Lower lobe of right lung (tissue), 2 donors: ENCODE results near the gene PROM1. TPM values are rescaled to one million over a fixed set of nuclear protein-coding genes. Genes with fewer than 3 reads are reported as not detected.

ENCODE experiments used
- ATAC-seq, 2 donors: fragments of 200-7000 bp; cut with Tn5 transposase; one replicate each; pipeline ENCODE4 v1.9.1; 2020 to 2022; ENCODE audit warnings: mild to moderate bottlenecking in 2 of 2, moderate library complexity in 2 of 2
- DNase-seq: peaks from one replicate; pipeline ENCODE4 v3.0.0-alpha.2; 2020
- H3K27ac ChIP-seq: fragments of 200-600 bp; one replicate; pipeline ENCODE4 v1.8.0; 2022
- H3K27me3 ChIP-seq: fragments of 200-600 bp; one replicate; pipeline ENCODE4 v1.8.0; 2022; ENCODE audit warnings: low read depth
- H3K36me3 ChIP-seq: fragments of 200-600 bp; one replicate; pipeline ENCODE4 v1.8.0; 2022; ENCODE audit warnings: mild to moderate bottlenecking
- H3K4me1 ChIP-seq: fragments of 200-600 bp; one replicate; pipeline ENCODE4 v1.8.0; 2022
- H3K4me3 ChIP-seq: fragments of 200-600 bp; one replicate; pipeline ENCODE4 v1.8.0; 2022; ENCODE audit warnings: mild to moderate bottlenecking
- H3K9me3 ChIP-seq: fragments of 200-600 bp; one replicate; pipeline ENCODE4 v1.8.0; 2022
- CTCF ChIP-seq: fragments of 200-600 bp; IDR thresholded peaks from one replicate; pipeline ENCODE4 v1.8.0; 2022; ENCODE audit warnings: antibody characterized with exemption, mild to moderate bottlenecking
- intact Hi-C: fragments of 100-400 bp; cut with DNase I; formaldehyde crosslinking; loops from one replicate; pipeline ENCODE4 v1.11.0; 2022
- total RNA-seq: library from RNA; stranded (reverse); fragmentation: NEBNext Ultra II Directional; extraction: Animal tissue kit (Norgen Biotek cat#: 25700); gene quantifications from one replicate; pipeline ENCODE4 v1.2.1, GENCODE V29; 2021
- donor health status: DM: no; HTN: yes; CAD: no; lungs with severe emphysema.

Gene PROM1
- total RNA-seq, 1 donor from 2014 or later: 10.1 TPM

- Histone ChIP-seq H3K27me3 (no peaks in the 10 kb centered on the region), H3K9me3 (no peaks in the 10 kb centered on the region), H3K36me3 (no peaks in the 10 kb centered on the region), H3K27ac (no peak overlapping the region), H3K4me3 (no peak overlapping the region), H3K4me1 (no peaks in the 10 kb centered on the region)
- ATAC-seq (no peak), DNase-seq (no peak)
- no peak for TF ChIP-seq CTCF
- intact Hi-C loops: no loop called here
Observed at GRCh38 chr4:15929540-15929939, 154.3 kb downstream of the PROM1 start.

GRCh38 chr4:15928883-15929282 is 154.9 kb downstream of the PROM1 start:
- H3K4me1 ChIP-seq: no peaks in the 10 kb centered on the region
- no peak overlapping the region for H3K4me3 ChIP-seq
- no peaks in the 10 kb centered on the region for H3K27me3 ChIP-seq
- no peaks in the 10 kb centered on the region for H3K9me3 ChIP-seq
- intact Hi-C loops: no loop called here
- no peaks in the 10 kb centered on the region for H3K36me3 ChIP-seq
- no peak overlapping the region for H3K27ac ChIP-seq
- no peak for ATAC-seq
- no peak for TF ChIP-seq CTCF
- no peak for DNase-seq

GRCh38 chr4:15926486-15926885 is 157.3 kb downstream of the PROM1 start:
- no peaks in the 10 kb centered on the region for H3K27me3 ChIP-seq
- H3K36me3 ChIP-seq: no peaks in the 10 kb centered on the region
- ATAC-seq (no peak), DNase-seq (no peak)
- H3K4me3 ChIP-seq: no peak overlapping the region
- no peaks in the 10 kb centered on the region for H3K9me3 ChIP-seq
- no peaks in the 10 kb centered on the region for H3K4me1 ChIP-seq
- TF ChIP-seq CTCF: no peak
- H3K27ac ChIP-seq: no peak overlapping the region
- intact Hi-C loops: no loop called here

- Histone ChIP-seq H3K4me3 (no peak overlapping the region), H3K9me3 (no peaks in the 10 kb centered on the region), H3K4me1 (no peaks in the 10 kb centered on the region), H3K27ac (no peak overlapping the region), H3K36me3 (no peaks in the 10 kb centered on the region), H3K27me3 (no peaks in the 10 kb centered on the region)
- intact Hi-C loops: no loop called here
- ATAC-seq (no peak), DNase-seq (no peak)
- no peak for TF ChIP-seq CTCF
Observed at GRCh38 chr4:15925830-15926229, 158.0 kb downstream of the PROM1 start.

GRCh38 chr4:15921592-15921932 is 162.3 kb downstream of the PROM1 start:
- DNase-seq: no peak
- intact Hi-C loops: no loop called here
- ATAC-seq: no peak

More at GRCh38 chr4:15921592-15921932, 162.3 kb downstream of the PROM1 start:
- no peak for TF ChIP-seq CTCF
- Histone ChIP-seq H3K9me3 (no peaks in the 10 kb centered on the region), H3K36me3 (no peaks in the 10 kb centered on the region), H3K4me3 (no peak overlapping the region), H3K4me1 (no peaks in the 10 kb centered on the region), H3K27me3 (no peaks in the 10 kb centered on the region), H3K27ac (no peak overlapping the region)
